ENCODE data around the gene YIPF3. TPM values are rescaled to one million over a fixed set of nuclear protein-coding genes. Genes with fewer than 3 reads are reported as not detected.
"Not testable (repeated sequence)": the region's sequence is repeated elsewhere in the genome, so short reads cannot be mapped to it uniquely, and the experiment has no call there.

The YIPF3 gene
- total and polyA plus RNA-seq, 9 donors: 59.5 to 98.0 (median 89.5) TPM

DNA sequence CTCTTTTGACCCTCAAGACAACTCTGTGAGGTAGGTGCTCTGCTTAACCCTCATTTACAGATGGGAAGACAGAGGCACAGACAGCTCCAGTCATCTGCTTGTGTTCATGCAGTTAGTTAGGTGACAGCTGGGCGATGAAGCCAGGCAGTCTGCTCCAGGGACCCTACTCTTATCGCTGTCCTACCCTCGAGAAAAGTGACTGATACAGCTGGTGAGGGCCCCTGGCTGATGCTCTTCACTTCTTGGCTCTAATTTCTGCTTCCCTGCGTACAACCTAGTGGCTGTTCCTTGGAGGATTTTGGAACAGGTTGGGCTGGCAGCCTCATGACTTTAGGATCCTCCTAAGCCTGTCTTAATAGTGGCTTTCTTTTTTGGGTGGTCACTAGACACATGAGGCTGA lies 48.5 kb downstream of the YIPF3 start:
- Histone ChIP-seq H3K4me3 (ENCODE audit: low read length) (no peak overlapping the region), H3K27me3 (ENCODE audit: control insufficient read depth, insufficient read depth, low read length) (peaks cover 6% of the 10 kb centered on the region), H3K9me3 (replicated peaks; ENCODE audit: control insufficient read depth, low read depth, low read length) (no peaks in the 10 kb centered on the region), H3K4me1 (ENCODE audit: control insufficient read depth, insufficient read depth, low read length) (no peaks in the 10 kb centered on the region), H3K27ac (ENCODE audit: low read length) (no peak overlapping the region), H3K36me3 (ENCODE audit: control insufficient read depth, insufficient read depth, low read length) (no peaks in the 10 kb centered on the region)
- 53% methylated on average over 4 of the region's 4 CpGs for WGBS (ENCODE audit: insufficient coverage)
- DNase-seq: no peak

DNA sequence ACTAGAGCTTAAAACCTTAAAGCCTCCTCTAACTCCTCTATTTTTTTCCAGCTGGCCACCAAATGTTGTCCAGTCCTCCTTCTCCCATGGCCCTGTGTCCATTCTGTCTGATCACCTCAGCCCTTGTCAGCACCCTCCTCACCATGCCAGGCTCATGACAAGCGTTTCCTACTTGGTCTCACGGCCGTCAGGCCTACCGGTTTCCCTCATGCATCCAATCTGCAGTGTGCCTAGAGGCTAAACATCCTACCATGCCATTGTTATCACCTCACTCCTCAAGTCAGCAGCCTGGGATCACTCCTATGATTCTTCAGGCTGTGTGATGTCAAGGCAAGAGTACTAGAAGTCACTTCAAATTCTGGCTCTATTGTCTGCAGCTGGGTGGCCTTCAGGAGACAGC lies 49.0 kb downstream of the YIPF3 start:
- 77% methylated on average over 4 of the region's 4 CpGs for WGBS (ENCODE audit: insufficient coverage)
- Histone ChIP-seq H3K36me3 (ENCODE audit: control insufficient read depth, insufficient read depth, low read length) (no peaks in the 10 kb centered on the region), H3K4me1 (ENCODE audit: control insufficient read depth, insufficient read depth, low read length) (no peaks in the 10 kb centered on the region), H3K27me3 (ENCODE audit: control insufficient read depth, insufficient read depth, low read length) (peaks cover 6% of the 10 kb centered on the region), H3K9me3 (replicated peaks; ENCODE audit: control insufficient read depth, low read depth, low read length) (no peaks in the 10 kb centered on the region), H3K27ac (ENCODE audit: low read length) (no peak overlapping the region), H3K4me3 (ENCODE audit: low read length) (no peak overlapping the region)
- no peak for DNase-seq

GRCh38 chr6:43467265-43467664 lies 49.5 kb downstream of the YIPF3 start:
- not testable (repeated sequence) for H3K4me3 ChIP-seq (ENCODE audit: low read length); DNase-seq; H3K27ac ChIP-seq (ENCODE audit: low read length); H3K36me3 ChIP-seq (ENCODE audit: control insufficient read depth, insufficient read depth, low read length); H3K27me3 ChIP-seq (ENCODE audit: control insufficient read depth, insufficient read depth, low read length); H3K4me1 ChIP-seq (ENCODE audit: control insufficient read depth, insufficient read depth, low read length); H3K9me3 ChIP-seq (replicated peaks; ENCODE audit: control insufficient read depth, low read depth, low read length)
- 83% methylated on average over 3 of the region's 5 CpGs for WGBS (ENCODE audit: insufficient coverage)

DNA sequence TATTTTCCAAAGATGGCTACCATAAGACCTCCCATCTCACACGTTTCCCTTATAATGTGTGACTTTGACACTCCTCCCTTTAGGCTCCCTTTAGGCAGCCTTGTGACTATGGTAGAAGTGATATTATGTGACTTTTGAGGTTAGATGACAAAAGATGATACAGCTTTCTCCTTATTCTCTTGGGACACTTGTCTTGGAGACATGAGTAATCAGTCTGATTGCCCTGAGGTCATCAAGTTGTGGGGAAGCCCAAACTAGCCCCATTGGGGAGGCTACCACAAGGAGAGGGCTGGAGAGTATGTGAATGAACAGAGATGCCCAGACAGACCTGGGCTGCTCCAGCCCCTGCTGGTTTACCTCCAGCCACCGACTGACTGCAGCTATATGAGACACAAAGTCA lies 50.8 kb downstream of the YIPF3 start:
- no CpG with 5 or more reads among the region's 2 CpGs for WGBS (ENCODE audit: insufficient coverage)
- H3K27me3 ChIP-seq (ENCODE audit: control insufficient read depth, insufficient read depth, low read length): peaks cover 10% of the 10 kb centered on the region
- H3K9me3 ChIP-seq (replicated peaks; ENCODE audit: control insufficient read depth, low read depth, low read length): no peaks in the 10 kb centered on the region
- no peak for DNase-seq
- no peak overlapping the region for H3K4me3 ChIP-seq (ENCODE audit: low read length)
- no peak overlapping the region for H3K27ac ChIP-seq (ENCODE audit: low read length)
- H3K36me3 ChIP-seq (ENCODE audit: control insufficient read depth, insufficient read depth, low read length): no peaks in the 10 kb centered on the region
- no peaks in the 10 kb centered on the region for H3K4me1 ChIP-seq (ENCODE audit: control insufficient read depth, insufficient read depth, low read length)

DNA sequence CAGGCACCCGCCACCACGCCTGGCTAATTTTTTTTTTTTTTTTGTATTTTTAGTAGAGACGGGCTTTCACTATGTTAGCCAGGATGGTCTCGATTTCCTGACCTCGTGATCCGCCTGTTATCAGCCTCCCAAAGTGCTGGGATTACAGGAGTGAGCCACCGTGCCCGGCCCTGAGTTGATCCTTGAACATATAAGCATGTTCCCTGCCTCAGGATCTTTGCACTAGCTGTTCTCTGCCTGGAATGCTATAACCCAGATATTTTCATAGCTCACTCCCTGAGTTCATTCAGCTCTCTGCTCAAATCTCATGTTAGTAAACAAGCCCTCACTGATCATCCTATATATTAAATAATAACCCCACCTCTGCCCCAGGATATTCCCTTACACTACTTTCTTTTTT lies 52.4 kb downstream of the YIPF3 start:
- DNase-seq: no peak
- no peak overlapping the region for H3K27ac ChIP-seq (ENCODE audit: low read length)
- no peaks in the 10 kb centered on the region for H3K36me3 ChIP-seq (ENCODE audit: control insufficient read depth, insufficient read depth, low read length)
- H3K27me3 ChIP-seq (ENCODE audit: control insufficient read depth, insufficient read depth, low read length): peaks cover 13% of the 10 kb centered on the region
- no peaks in the 10 kb centered on the region for H3K4me1 ChIP-seq (ENCODE audit: control insufficient read depth, insufficient read depth, low read length)
- WGBS (ENCODE audit: insufficient coverage): 88% methylated on average over 6 of the region's 8 CpGs
- no peaks in the 10 kb centered on the region for H3K9me3 ChIP-seq (replicated peaks; ENCODE audit: control insufficient read depth, low read depth, low read length)
- H3K4me3 ChIP-seq (ENCODE audit: low read length): no peak overlapping the region

DNA sequence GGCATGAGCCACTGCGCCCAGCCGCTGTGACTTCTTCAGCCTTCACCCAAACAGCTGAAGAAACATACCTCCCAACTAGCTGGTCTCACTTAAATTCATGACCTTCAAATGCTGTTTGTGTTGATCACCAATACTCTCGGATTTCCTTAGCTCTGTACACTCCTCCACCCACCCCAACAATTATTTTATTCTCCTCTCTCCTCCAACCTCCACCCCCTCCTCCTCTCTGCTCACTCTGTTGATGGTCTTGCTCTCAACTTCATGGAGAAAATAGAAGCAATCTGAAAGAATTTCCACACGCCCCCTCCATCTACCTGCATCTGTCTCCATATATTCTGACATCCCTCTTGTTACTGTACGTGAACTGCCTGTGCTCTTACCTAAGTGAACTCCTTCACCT lies 54.8 kb downstream of the YIPF3 start:
- no peak for DNase-seq
- 77% methylated on average over 5 of the region's 5 CpGs for WGBS (ENCODE audit: insufficient coverage)
- Histone ChIP-seq H3K4me3 (ENCODE audit: low read length) (no peak overlapping the region), H3K36me3 (ENCODE audit: control insufficient read depth, insufficient read depth, low read length) (no peaks in the 10 kb centered on the region), H3K27ac (ENCODE audit: low read length) (no peak overlapping the region), H3K9me3 (replicated peaks; ENCODE audit: control insufficient read depth, low read depth, low read length) (no peaks in the 10 kb centered on the region), H3K27me3 (ENCODE audit: control insufficient read depth, insufficient read depth, low read length) (peaks cover 25% of the 10 kb centered on the region), H3K4me1 (ENCODE audit: control insufficient read depth, insufficient read depth, low read length) (no peaks in the 10 kb centered on the region)

Other genes starting within 250 kb of the YIPF3 start
- not detected for gene SLC22A7, start 218.7 kb downstream of the YIPF3 start, total RNA-seq
- gene SLC22A7, start 218.7 kb downstream of the YIPF3 start, polyA plus RNA-seq (ENCODE audit: insufficient read depth in 1 of 8, insufficient read length in 8 of 8, low replicate concordance in 1 of 8): under 1 TPM in 2 of 8 donors, not detected in 6; 0.13 to 0.53 TPM
- gene CRIP3, start 208.1 kb downstream of the YIPF3 start, total RNA-seq: 1.1 TPM
- gene CRIP3, start 208.1 kb downstream of the YIPF3 start, polyA plus RNA-seq (ENCODE audit: insufficient read depth in 1 of 8, insufficient read length in 8 of 8, low replicate concordance in 1 of 8): 1 to 10 TPM in 6 of 8 donors, under 1 TPM in 2; 0.64 to 2.6 (median 1.5) TPM
- 9.4 TPM for gene ZNF318, start 147.3 kb downstream of the YIPF3 start, total RNA-seq
- gene ZNF318, start 147.3 kb downstream of the YIPF3 start, polyA plus RNA-seq (ENCODE audit: insufficient read depth in 1 of 8, insufficient read length in 8 of 8, low replicate concordance in 1 of 8): 10 to 100 TPM; 12.2 to 17.3 (median 13.0) TPM
- 10.7 TPM for gene ABCC10, start 89.4 kb downstream of the YIPF3 start, total RNA-seq
- gene ABCC10, start 89.4 kb downstream of the YIPF3 start, polyA plus RNA-seq (ENCODE audit: insufficient read depth in 1 of 8, insufficient read length in 8 of 8, low replicate concordance in 1 of 8): 10 to 100 TPM; 13.1 to 22.0 (median 14.9) TPM
- gene DLK2, start 61.4 kb downstream of the YIPF3 start, total RNA-seq: 2.0 TPM
- gene DLK2, start 61.4 kb downstream of the YIPF3 start, polyA plus RNA-seq (ENCODE audit: insufficient read depth in 1 of 8, insufficient read length in 8 of 8, low replicate concordance in 1 of 8): 1 to 10 TPM; 1.7 to 3.5 (median 2.4) TPM
- gene TJAP1, start 39.4 kb downstream of the YIPF3 start, total RNA-seq: 15.9 TPM
- 10 to 100 TPM; 19.4 to 31.4 (median 25.9) TPM for gene TJAP1, start 39.4 kb downstream of the YIPF3 start, polyA plus RNA-seq (ENCODE audit: insufficient read depth in 1 of 8, insufficient read length in 8 of 8, low replicate concordance in 1 of 8)
- gene LRRC73, start 6.6 kb downstream of the YIPF3 start, total RNA-seq: 0.22 TPM
- gene LRRC73, start 6.6 kb downstream of the YIPF3 start, polyA plus RNA-seq (ENCODE audit: insufficient read depth in 1 of 8, insufficient read length in 8 of 8, low replicate concordance in 1 of 8): under 1 TPM; 0.11 to 0.27 (median 0.15) TPM
- gene POLR1C, start 163 bp upstream of the YIPF3 start, total RNA-seq: 21.1 TPM
- gene POLR1C, start 163 bp upstream of the YIPF3 start, polyA plus RNA-seq (ENCODE audit: insufficient read depth in 1 of 8, insufficient read length in 8 of 8, low replicate concordance in 1 of 8): 10 to 100 TPM; 16.7 to 22.2 (median 19.2) TPM
- 17.2 TPM for gene XPO5, start 59.1 kb upstream of the YIPF3 start, total RNA-seq
- 10 to 100 TPM; 21.5 to 38.2 (median 25.5) TPM for gene XPO5, start 59.1 kb upstream of the YIPF3 start, polyA plus RNA-seq (ENCODE audit: insufficient read depth in 1 of 8, insufficient read length in 8 of 8, low replicate concordance in 1 of 8)
- gene POLH, start 59.3 kb upstream of the YIPF3 start, total RNA-seq: 8.2 TPM
- 10 to 100 TPM in 7 of 8 donors, 1 to 10 TPM in 1; 8.1 to 15.3 (median 12.0) TPM for gene POLH, start 59.3 kb upstream of the YIPF3 start, polyA plus RNA-seq (ENCODE audit: insufficient read depth in 1 of 8, insufficient read length in 8 of 8, low replicate concordance in 1 of 8)
- 33.5 TPM for gene GTPBP2, start 112.3 kb upstream of the YIPF3 start, total RNA-seq
- 10 to 100 TPM; 31.2 to 44.8 (median 37.7) TPM for gene GTPBP2, start 112.3 kb upstream of the YIPF3 start, polyA plus RNA-seq (ENCODE audit: insufficient read depth in 1 of 8, insufficient read length in 8 of 8, low replicate concordance in 1 of 8)
- 23.6 TPM for gene MAD2L1BP, start 118.9 kb upstream of the YIPF3 start, total RNA-seq
- 10 to 100 TPM; 17.4 to 21.7 (median 19.3) TPM for gene MAD2L1BP, start 118.9 kb upstream of the YIPF3 start, polyA plus RNA-seq (ENCODE audit: insufficient read depth in 1 of 8, insufficient read length in 8 of 8, low replicate concordance in 1 of 8)
- gene RSPH9, start 128.1 kb upstream of the YIPF3 start, total RNA-seq: 0.49 TPM
- 1 to 10 TPM in 1 of 8 donors, under 1 TPM in 7; 0.41 to 1.1 (median 0.79) TPM for gene RSPH9, start 128.1 kb upstream of the YIPF3 start, polyA plus RNA-seq (ENCODE audit: insufficient read depth in 1 of 8, insufficient read length in 8 of 8, low replicate concordance in 1 of 8)
- 43.5 TPM for gene MRPS18A, start 170.9 kb upstream of the YIPF3 start, total RNA-seq
- gene MRPS18A, start 170.9 kb upstream of the YIPF3 start, polyA plus RNA-seq (ENCODE audit: insufficient read depth in 1 of 8, insufficient read length in 8 of 8, low replicate concordance in 1 of 8): 10 to 100 TPM; 28.4 to 43.7 (median 32.0) TPM

All from muscle of leg (tissue), 11 donors.